Motor neuron (in vitro differentiated cells): ENCODE results near the gene OAT. TPM values are rescaled to one million over a fixed set of nuclear protein-coding genes. Genes with fewer than 3 reads are reported as not detected.

Source experiments
- ATAC-seq, 8 experiments: fragments of 200-7000 bp; cut with Tn5 transposase; replicated peaks in 6 of 8; 2 replicates each; pipeline ENCODE4 v1.8.0; 2021; ENCODE audit warnings: mild to moderate bottlenecking in 8 of 8, moderate library complexity in 8 of 8
- H3K27ac ChIP-seq, 2 donors: fragments of 250-450 bp; sonication (Bioruptor Pico); 2 replicates each; pipeline ENCODE4 v1.9.0; 2021; ENCODE audit warnings: antibody characterized with exemption in 2 of 2, mild to moderate bottlenecking in 2 of 2, moderate library complexity in 1 of 2
- H3K4me1 ChIP-seq, 2 donors: fragments of 250-450 bp; sonication (Bioruptor Pico); replicated peaks in 1 of 2; 2 replicates each; pipeline ENCODE4 v1.6.1; 2021; ENCODE audit warnings: antibody characterized with exemption in 2 of 2, mild to moderate bottlenecking in 2 of 2, moderate library complexity in 1 of 2
- H3K4me3 ChIP-seq, 5 donors: fragments of 250-450 bp; sonication (Bioruptor Pico); 2 replicates each; pipeline ENCODE4 v1.9.0; 2021; ENCODE audit warnings: antibody characterized with exemption in 5 of 5, mild to moderate bottlenecking in 5 of 5, moderate library complexity in 4 of 5
- WGBS, 10 experiments: fragments of 450-650 bp; shearing (Covaris generic); methylation state at CpG; one replicate each; pipeline ENCODE4 v1.0.0; 2022; 5-methylcytosine and 5-hydroxymethylcytosine counted together
- in situ Hi-C, 9 experiments: fragments of 400-800 bp; cut with MboI; loops; one replicate each; pipeline ENCODE4 v1.15.0; 2021; ENCODE audit warnings: low sequenced_read_pairs in 9 of 9, low pct_unique_long_range_greater_than_20kb in 2 of 9; ENCODE audit not compliant: unreplicated experiment in 9 of 9
- total RNA-seq, 8 experiments: library from RNA; unstranded; fragments of 300-600 nt; gene quantifications; 2 replicates each; pipeline versions ENCODE4 v1.2.3 to v1.2.4, GENCODE V29; 2022

The OAT gene
- total RNA-seq, 8 experiments from 2014 or later: 52.9 to 112 (median 64.7) TPM

GRCh38 chr10:124414076-124414475, 4.6 kb downstream of the OAT start:
- no peak for ATAC-seq
- Histone ChIP-seq H3K4me3 (no peak overlapping the region), H3K27ac (no peak overlapping the region), H3K4me1 (peaks cover 4 to 15% of the 10 kb centered on the region in 2 donors)
- WGBS, 10 experiments: 7 to 100% (median 78%) methylated on average over 1 to 4 of the region's 4 CpGs
- in situ Hi-C loops: no loop called here

- H3K4me3 ChIP-seq: no peak overlapping the region
- no peak overlapping the region for H3K27ac ChIP-seq
- H3K4me1 ChIP-seq: no peaks in the 10 kb centered on the region
- no peak for ATAC-seq
- in situ Hi-C loops: no loop called here
Observed at GRCh38 chr10:124409696-124410095, 9.0 kb downstream of the OAT start.

GRCh38 chr10:124408357-124408756, 10.4 kb downstream of the OAT start:
- no peak for ATAC-seq
- no peaks in the 10 kb centered on the region for H3K4me1 ChIP-seq
- no peak overlapping the region for H3K27ac ChIP-seq
- no peak overlapping the region for H3K4me3 ChIP-seq
- in situ Hi-C loops: no loop called here
- 79 to 100% (median 100%) methylated on average over 1 to 2 of the region's 2 CpGs for WGBS, 10 experiments

GRCh38 chr10:124407456-124407855, 11.3 kb downstream of the OAT start:
- Histone ChIP-seq H3K27ac (no peak overlapping the region), H3K4me3 (no peak overlapping the region), H3K4me1 (no peaks in the 10 kb centered on the region)
- ATAC-seq: no peak
- in situ Hi-C loops: no loop called here
- 78 to 100% (median 94%) methylated on average over 1 to 2 of the region's 2 CpGs; no CpG with 5 or more reads in 1 of the 10 experiments for WGBS, 10 experiments

- Histone ChIP-seq H3K4me1 (no peaks in the 10 kb centered on the region), H3K4me3 (no peak overlapping the region), H3K27ac (no peak overlapping the region)
- 0 to 100% (median 63%) methylated on average over 1 to 8 of the region's 8 CpGs; no CpG with 5 or more reads in 2 of the 10 experiments for WGBS, 10 experiments
- in situ Hi-C loops: no loop called here
- ATAC-seq: peak; percentile 51 to 99 (median 82)
Observed at GRCh38 chr10:124403548-124403947, 15.2 kb downstream of the OAT start.

- Histone ChIP-seq H3K27ac (no peak overlapping the region), H3K4me1 (no peaks in the 10 kb centered on the region), H3K4me3 (no peak overlapping the region)
- ATAC-seq: no peak
- 81 to 100% (median 96%) methylated on average over 1 to 2 of the region's 2 CpGs; no CpG with 5 or more reads in 2 of the 10 experiments for WGBS, 10 experiments
- in situ Hi-C loops: no loop called here
Observed at GRCh38 chr10:124402273-124402672, 16.4 kb downstream of the OAT start.

- no peak overlapping the region for H3K4me3 ChIP-seq
- 94 to 100% (median 100%) methylated on average over 1 to 5 of the region's 5 CpGs; no CpG with 5 or more reads in 4 of the 10 experiments for WGBS, 10 experiments
- in situ Hi-C loops: no loop called here
- ATAC-seq: peak in 1 of 8 experiments; percentile 39
- H3K27ac ChIP-seq: no peak overlapping the region
- H3K4me1 ChIP-seq: no peaks in the 10 kb centered on the region
Observed at GRCh38 chr10:124401633-124402032, 17.1 kb downstream of the OAT start.

- peak in 3 of 8 experiments; percentile 86 to 91 (median 86) for ATAC-seq
- 80% methylated on average over 1 of the region's 1 CpG; no CpG with 5 or more reads in 9 of the 10 experiments for WGBS, 10 experiments
- Histone ChIP-seq H3K27ac (no peak overlapping the region), H3K4me3 (no peak overlapping the region), H3K4me1 (peaks cover 0 to 9% of the 10 kb centered on the region in 2 donors)
- in situ Hi-C loops: loop anchor here in 7 of 9 experiments (25.0 kb wide), 3 partner anchors 132 to 807 kb away; no protein-coding TSS in a partner anchor
Observed at GRCh38 chr10:124394583-124394982, 24.1 kb downstream of the OAT start.

GRCh38 chr10:124392626-124393342, 25.9 kb downstream of the OAT start:
- no peak overlapping the region for H3K27ac ChIP-seq
- in situ Hi-C loops: loop anchor here in 7 of 9 experiments (25.0 kb wide), 3 partner anchors 130 to 805 kb away; no protein-coding TSS in a partner anchor
- WGBS, 10 experiments: 37 to 98% (median 80%) methylated on average over 2 to 7 of the region's 11 CpGs; no CpG with 5 or more reads in 5 of the 10 experiments
- ATAC-seq: no peak
- no peak overlapping the region for H3K4me3 ChIP-seq
- peaks cover 3 to 9% of the 10 kb centered on the region in 2 donors for H3K4me1 ChIP-seq

GRCh38 chr10:124390471-124391187, 28.1 kb downstream of the OAT start:
- Histone ChIP-seq H3K4me1 (peaks cover 3 to 9% of the 10 kb centered on the region in 2 donors), H3K27ac (no peak overlapping the region), H3K4me3 (no peak overlapping the region)
- WGBS, 10 experiments: 15 to 100% (median 40%) methylated on average over 1 to 3 of the region's 3 CpGs; no CpG with 5 or more reads in 7 of the 10 experiments
- in situ Hi-C loops: loop anchor here in 7 of 9 experiments (25.0 kb wide), 3 partner anchors 128 to 803 kb away; no protein-coding TSS in a partner anchor
- ATAC-seq: no peak

- WGBS, 10 experiments: 64 to 96% (median 90%) methylated on average over 1 to 14 of the region's 26 CpGs; no CpG with 5 or more reads in 3 of the 10 experiments
- in situ Hi-C loops: loop anchor here (5.0 to 25.0 kb wide), 6 partner anchors 127 to 802 kb away; no protein-coding TSS in a partner anchor
- H3K4me3 ChIP-seq: peak overlapping the region in 1 of 5 donors; percentile 30
- ATAC-seq: peak in 1 of 8 experiments; percentile 4
- peaks cover 3 to 9% of the 10 kb centered on the region in 2 donors for H3K4me1 ChIP-seq
- H3K27ac ChIP-seq: no peak overlapping the region
Observed at GRCh38 chr10:124389613-124390361, 28.9 kb downstream of the OAT start.

- WGBS, 10 experiments: 6% methylated on average over 3 of the region's 74 CpGs; no CpG with 5 or more reads in 9 of the 10 experiments
- ATAC-seq: peak; percentile 89 to 96 (median 96)
- H3K4me1 ChIP-seq: peaks cover 3 to 12% of the 10 kb centered on the region in 2 donors
- peak overlapping the region; percentile 12 to 33 (median 22) for H3K4me3 ChIP-seq
- no peak overlapping the region for H3K27ac ChIP-seq
- in situ Hi-C loops: loop anchor here (5.0 to 25.0 kb wide), 6 partner anchors 127 to 802 kb away; no protein-coding TSS in a partner anchor
Observed at GRCh38 chr10:124388823-124389612, 29.7 kb downstream of the OAT start.
